Activated effector memory CD4-positive, alpha-beta T cell treated with anti-CD3 and anti-CD28 coated beads, Interleukin-2, amount 50 U/mL, for 16 hours (primary cell): ENCODE measurements around the gene CLDN2.

Experiments used
- DNase-seq: peaks from one replicate; pipeline ENCODE4 v3.0.0-alpha.2; 2020

CLDN2 gene

GRCh38 chrX:106964290-106964689 is 44.1 kb downstream of the CLDN2 start:
- no peak for DNase-seq

- peak; percentile 57 for DNase-seq
Measured at GRCh38 chrX:106966547-106966946, 46.3 kb downstream of the CLDN2 start.

- DNase-seq, result no peak
Measured at GRCh38 chrX:106972896-106973295, 52.7 kb downstream of the CLDN2 start.

- no peak for DNase-seq
Measured at GRCh38 chrX:106973433-106974149, 53.4 kb downstream of the CLDN2 start.

GRCh38 chrX:106976416-106976815 is 56.2 kb downstream of the CLDN2 start:
- no peak for DNase-seq
